Fibroblast of lung (primary cell): Measurements from ENCODE around the gene ANKS3.

Source experiments
- EZH2 ChIP-seq: IDR thresholded peaks from 2 replicates; pipeline ENCODE4 v1.5.1; 2012; ENCODE audit warnings: low read length, control low read depth, mild to moderate bottlenecking; ENCODE audit errors: missing control alignments
- TF ChIP-seq, protein P1 (sequence below), 2 donors: IDR thresholded peaks in 1 of 2; conservative IDR thresholded peaks in 1 of 2; 1 replicate in 1 of 2; 2 replicates in 1 of 2; pipeline ENCODE4 v1.5.1; 2011 to 2012; ENCODE audit warnings: low read length in 2 of 2, control low read depth in 1 of 2, inconsistent platforms in 1 of 2, low read depth in 1 of 2, mild to moderate bottlenecking in 1 of 2

DNA sequence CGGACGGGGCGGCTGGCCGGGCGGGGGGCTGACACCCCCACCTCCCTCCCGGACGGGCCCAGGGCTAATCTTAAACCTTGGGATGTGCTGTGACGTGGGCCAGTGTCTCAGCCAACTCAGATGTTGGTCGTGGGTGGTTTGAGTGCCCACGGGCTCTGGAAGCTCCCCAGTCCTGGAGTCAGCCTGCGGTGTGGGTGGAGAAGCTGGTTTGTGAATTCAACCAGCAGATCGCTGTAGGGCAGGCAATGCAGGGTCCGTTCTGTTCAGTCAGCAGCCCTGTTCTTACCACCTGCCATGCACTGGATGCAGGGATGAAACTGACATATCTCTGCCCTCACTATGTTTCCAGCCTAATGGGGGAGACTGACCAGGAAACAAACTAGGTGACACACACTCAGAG is 40.9 kb upstream of the ANKS3 start:
- TF ChIP-seq, protein P1, sequence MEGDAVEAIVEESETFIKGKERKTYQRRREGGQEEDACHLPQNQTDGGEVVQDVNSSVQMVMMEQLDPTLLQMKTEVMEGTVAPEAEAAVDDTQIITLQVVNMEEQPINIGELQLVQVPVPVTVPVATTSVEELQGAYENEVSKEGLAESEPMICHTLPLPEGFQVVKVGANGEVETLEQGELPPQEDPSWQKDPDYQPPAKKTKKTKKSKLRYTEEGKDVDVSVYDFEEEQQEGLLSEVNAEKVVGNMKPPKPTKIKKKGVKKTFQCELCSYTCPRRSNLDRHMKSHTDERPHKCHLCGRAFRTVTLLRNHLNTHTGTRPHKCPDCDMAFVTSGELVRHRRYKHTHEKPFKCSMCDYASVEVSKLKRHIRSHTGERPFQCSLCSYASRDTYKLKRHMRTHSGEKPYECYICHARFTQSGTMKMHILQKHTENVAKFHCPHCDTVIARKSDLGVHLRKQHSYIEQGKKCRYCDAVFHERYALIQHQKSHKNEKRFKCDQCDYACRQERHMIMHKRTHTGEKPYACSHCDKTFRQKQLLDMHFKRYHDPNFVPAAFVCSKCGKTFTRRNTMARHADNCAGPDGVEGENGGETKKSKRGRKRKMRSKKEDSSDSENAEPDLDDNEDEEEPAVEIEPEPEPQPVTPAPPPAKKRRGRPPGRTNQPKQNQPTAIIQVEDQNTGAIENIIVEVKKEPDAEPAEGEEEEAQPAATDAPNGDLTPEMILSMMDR (conservative IDR thresholded peaks at IDR 0.05 in 1 of 2, IDR thresholded peaks at IDR 0.05 in 1 of 2; ENCODE audit: low read depth in 1 of 2, low read length in 2 of 2) = no peak
- TF ChIP-seq EZH2 = no peak
